SH-SY5Y (cell line): ENCODE data around the gene ACBD7.

Experiments
- GATA2 ChIP-seq: IDR thresholded peaks from 2 replicates; pipeline ENCODE4 v1.6.1; 2011; ENCODE audit warnings: mild to moderate bottlenecking, low read depth, low read length
- GATA3 ChIP-seq: IDR thresholded peaks from 2 replicates; pipeline ENCODE4 v1.6.1; 2011; ENCODE audit warnings: low read depth, mild to moderate bottlenecking, low read length, moderate library complexity

GRCh38 chr10:15106352-15107013 lies 17.9 kb upstream of the ACBD7 start:
- TF ChIP-seq GATA3 (no peak), GATA2 (no peak)
